CD14-positive monocyte (primary cell): Measurements from ENCODE around the gene SIPA1L3. TPM values are rescaled to one million over a fixed set of nuclear protein-coding genes. Genes with fewer than 3 reads are reported as not detected.

ENCODE experiments used
- DNase-seq, 3 donors: peaks; one replicate each; pipeline ENCODE4 v3.0.0-alpha.2; 2011 to 2022
- H2AFZ ChIP-seq: 2 replicates; pipeline ENCODE4 v1.6.0; 2012; ENCODE audit warnings: mild to moderate bottlenecking, low read depth, low read length, inconsistent platforms; ENCODE audit not compliant: insufficient read depth, poor library complexity, severe bottlenecking
- H3K27ac ChIP-seq, 2 donors: 1 replicate in 1 of 2; 2 replicates in 1 of 2; pipeline ENCODE4 v1.5.1; 2012 to 2013; ENCODE audit warnings: low read length in 2 of 2, control low read depth in 1 of 2, inconsistent platforms in 1 of 2, low read depth in 1 of 2, mild to moderate bottlenecking in 1 of 2
- H3K27me3 ChIP-seq, 2 donors: one replicate each; pipeline versions ENCODE4 v1.6.0 to v1.6.1; 2011 to 2013; ENCODE audit warnings: low read length in 2 of 2; ENCODE audit not compliant: control insufficient read depth in 2 of 2, insufficient read depth in 2 of 2
- H3K36me3 ChIP-seq, 2 donors: replicated peaks in 1 of 2; 1 replicate in 1 of 2; 2 replicates in 1 of 2; pipeline versions ENCODE4 v1.5.1 to v1.6.1; 2012 to 2013; ENCODE audit warnings: low read length in 2 of 2, control low read depth in 1 of 2, inconsistent platforms in 1 of 2, mild to moderate bottlenecking in 1 of 2; ENCODE audit not compliant: insufficient read depth in 2 of 2, control insufficient read depth in 1 of 2
- H3K4me1 ChIP-seq, 2 donors: 1 replicate in 1 of 2; 2 replicates in 1 of 2; pipeline versions ENCODE4 v1.5.1 to v1.6.1; 2012 to 2013; ENCODE audit warnings: low read length in 2 of 2, control low read depth in 1 of 2, inconsistent platforms in 1 of 2, mild to moderate bottlenecking in 1 of 2, moderate library complexity in 1 of 2; ENCODE audit not compliant: insufficient read depth in 2 of 2, control insufficient read depth in 1 of 2
- H3K4me2 ChIP-seq: replicated peaks from 2 replicates; pipeline ENCODE3; 2012; ENCODE audit warnings: low read length, moderate library complexity, mild to moderate bottlenecking; ENCODE audit not compliant: poor library complexity, severe bottlenecking; ENCODE audit errors: extremely low read depth
- H3K4me3 ChIP-seq, 3 experiments: fragments of 200-600 bp in 1 of 3; sonication (generic) in 1 of 3; replicated peaks in 1 of 3; 1 replicate in 2 of 3; 2 replicates in 1 of 3; pipeline ENCODE4 v1.5.1; 2011 to 2013; ENCODE audit warnings: low read length in 3 of 3, mild to moderate bottlenecking in 3 of 3, control low read depth in 2 of 3, low read depth in 2 of 3, inconsistent platforms in 1 of 3, moderate library complexity in 1 of 3
- H3K79me2 ChIP-seq: 2 replicates; pipeline ENCODE4 v1.6.0; 2012; ENCODE audit warnings: mild to moderate bottlenecking, control low read depth, inconsistent platforms, low read length, moderate library complexity; ENCODE audit not compliant: insufficient read depth
- H3K9ac ChIP-seq: 2 replicates; pipeline ENCODE4 v1.6.0; 2017; ENCODE audit warnings: low read length, mild to moderate bottlenecking; ENCODE audit not compliant: insufficient read depth, poor library complexity, severe bottlenecking
- H3K9me3 ChIP-seq, 2 donors: replicated peaks in 1 of 2; 1 replicate in 1 of 2; 2 replicates in 1 of 2; pipeline versions ENCODE4 v1.5.1 to v1.6.1; 2012 to 2013; ENCODE audit warnings: low read length in 2 of 2, control low read depth in 1 of 2; ENCODE audit not compliant: control insufficient read depth in 1 of 2, insufficient read depth in 1 of 2
- H4K20me1 ChIP-seq: 2 replicates; pipeline ENCODE4 v1.6.0; 2012; ENCODE audit warnings: mild to moderate bottlenecking, low read length, control low read depth, moderate library complexity; ENCODE audit not compliant: insufficient read depth
- H3K27ac Mint-ChIP-seq, 7 donors: one replicate each; pipeline ENCODE4 v1.8.0; 2020; ENCODE audit warnings: mild to moderate bottlenecking in 7 of 7, mixed read lengths in 7 of 7, moderate library complexity in 6 of 7, inconsistent platforms in 2 of 7
- H3K27me3 Mint-ChIP-seq, 3 donors: one replicate each; pipeline ENCODE4 v1.8.0; 2021 to 2022; ENCODE audit warnings: low read depth in 3 of 3, mild to moderate bottlenecking in 3 of 3, mixed read lengths in 3 of 3, moderate library complexity in 3 of 3, inconsistent platforms in 1 of 3
- H3K36me3 Mint-ChIP-seq, 2 donors: one replicate each; pipeline ENCODE4 v1.8.0; 2020; ENCODE audit warnings: mixed read lengths in 2 of 2, inconsistent platforms in 1 of 2, mild to moderate bottlenecking in 1 of 2
- H3K4me1 Mint-ChIP-seq: one replicate; pipeline ENCODE4 v1.8.0; 2020; ENCODE audit warnings: mild to moderate bottlenecking, mixed read lengths
- H3K4me3 Mint-ChIP-seq, 2 donors: one replicate each; pipeline ENCODE4 v1.8.0; 2020; ENCODE audit warnings: mild to moderate bottlenecking in 2 of 2, mixed read lengths in 2 of 2, moderate library complexity in 1 of 2
- H3K9me3 Mint-ChIP-seq, 7 donors: one replicate each; pipeline ENCODE4 v1.8.0; 2020 to 2022; ENCODE audit warnings: mixed read lengths in 7 of 7, mild to moderate bottlenecking in 6 of 7, moderate library complexity in 6 of 7, inconsistent platforms in 2 of 7
- CTCF ChIP-seq: fragments of 200-600 bp; IDR thresholded peaks from one replicate; pipeline ENCODE4 v1.8.0; 2022; ENCODE audit warnings: antibody characterized with exemption, mild to moderate bottlenecking
- WGBS: methylation state at CpG from one replicate; pipeline ENCODE4 v1.1.5; 2013; ENCODE audit warnings: missing lambda C conversion rate; ENCODE audit not compliant: insufficient coverage; 5-methylcytosine and 5-hydroxymethylcytosine counted together
- intact Hi-C, 2 donors: fragments of 100-400 bp; cut with micrococcal nuclease; formaldehyde crosslinking; loops; one replicate each; pipeline versions ENCODE4 v1.15.0 to v1.15.1; 2023
- polyA plus RNA-seq, 3 donors: library from polyadenylated mRNA; depleted of rRNA in 1 of 3; unstranded in 2 of 3; stranded (reverse) in 1 of 3; fragments of 300-500 nt in 2 of 3; fragments of >200 nt in 1 of 3; fragmentation: Illumina TruSeq in 2 of 3; gene quantifications; 1 replicate in 2 of 3; 2 replicates in 1 of 3; pipeline ENCODE4 v1.2.3, GENCODE V29; 2012 to 2021

Gene SIPA1L3
- polyA plus RNA-seq, 3 donors, result 0.55 to 4.5 (median 0.99) TPM

DNA sequence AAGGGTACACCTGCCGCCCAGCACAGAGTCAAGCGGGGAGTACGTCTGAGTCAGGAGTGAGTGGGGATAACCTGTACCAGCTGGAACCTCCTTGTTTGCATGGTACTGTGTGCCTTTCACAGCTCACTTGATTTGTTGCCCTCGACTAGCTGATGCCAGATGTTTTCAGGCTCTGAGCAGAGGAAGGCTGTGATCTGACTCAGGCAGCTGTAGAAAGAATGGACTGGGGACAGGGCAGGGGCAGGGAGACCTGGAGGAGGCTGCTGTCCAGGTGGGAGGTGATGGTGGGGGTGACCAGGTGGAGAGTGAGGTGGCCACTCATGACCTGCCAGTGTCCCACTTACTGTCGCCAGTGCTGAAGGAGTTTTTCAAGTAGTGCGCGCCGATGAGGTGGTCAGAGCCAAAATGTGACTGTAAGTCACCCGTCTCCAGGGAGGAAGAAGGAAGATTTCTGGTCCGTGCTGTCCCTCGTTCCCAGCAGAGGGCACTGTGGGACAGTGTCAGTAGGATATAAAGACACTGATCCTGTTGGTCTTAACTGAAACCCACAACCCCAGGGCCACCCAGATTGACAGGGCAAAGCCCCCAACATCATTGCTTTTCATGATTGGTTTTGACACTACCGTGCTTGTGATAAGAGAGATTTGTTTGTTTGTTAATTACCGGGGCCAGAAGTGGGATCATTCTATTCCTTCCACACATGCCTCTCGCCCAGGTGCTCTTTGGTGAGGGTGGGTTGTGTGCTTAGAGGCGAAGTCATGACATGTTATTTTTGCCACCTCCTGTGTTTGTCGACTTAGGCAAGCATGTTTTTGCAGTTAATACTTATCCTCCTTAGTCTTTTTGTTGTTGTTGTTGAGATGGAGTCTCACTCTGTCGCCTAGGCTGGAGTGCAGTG, 188.7 kb downstream of the SIPA1L3 start:
- Mint-ChIP-seq H3K27me3 (peaks cover 0 to 2% (median 0%) of the 10 kb centered on the region in 3 donors), H3K36me3 (peaks cover 26 to 43% of the 10 kb centered on the region in 2 donors), H3K27ac (peak overlapping the region in 2 of 7 donors; percentile 38), H3K9me3 (peaks cover 5 to 12% (median 8%) of the 10 kb centered on the region in 7 donors), H3K4me3 (no peak overlapping the region), H3K4me1 (peaks cover 2% of the 10 kb centered on the region)
- Histone ChIP-seq H3K27ac (no peak overlapping the region), H3K4me2 (no peak overlapping the region), H3K4me3 (no peak overlapping the region), H3K4me1 (no peaks in the 10 kb centered on the region), H3K79me2 (no peaks in the 10 kb centered on the region), H3K9ac (no peak overlapping the region), H3K9me3 (peaks cover 8 to 11% of the 10 kb centered on the region in 2 donors), H4K20me1 (no peaks in the 10 kb centered on the region), H3K36me3 (peaks cover 11 to 26% of the 10 kb centered on the region in 2 donors), H3K27me3 (no peaks in the 10 kb centered on the region), H2AFZ (no peak overlapping the region)
- intact Hi-C loops, result loop anchor here (2.0 to 5.0 kb wide), 2 partner anchors 193 kb away; no protein-coding TSS in a partner anchor
- DNase-seq, result peak; percentile 41 to 53 (median 47)
- peak; percentile 78 for TF ChIP-seq CTCF
- 61% methylated on average over 11 of the region's 17 CpGs for WGBS

GRCh38 chr19:38099966-38100365, 193.0 kb downstream of the SIPA1L3 start:
- Mint-ChIP-seq H3K4me1 (peaks cover 2% of the 10 kb centered on the region), H3K27ac (no peak overlapping the region), H3K36me3 (peaks cover 36 to 53% of the 10 kb centered on the region in 2 donors), H3K9me3 (peaks cover 5 to 14% (median 8%) of the 10 kb centered on the region in 7 donors), H3K4me3 (no peak overlapping the region), H3K27me3 (peaks cover 0 to 2% (median 0%) of the 10 kb centered on the region in 3 donors)
- H3K27me3 ChIP-seq, result no peaks in the 10 kb centered on the region
- no peak for DNase-seq
- H3K79me2 ChIP-seq, result no peaks in the 10 kb centered on the region
- no peak overlapping the region for H2AFZ ChIP-seq
- no peak for TF ChIP-seq CTCF
- WGBS, result 100% methylated on average over 1 of the region's 8 CpGs
- H3K27ac ChIP-seq, result no peak overlapping the region
- H3K4me1 ChIP-seq, result no peaks in the 10 kb centered on the region
- no peak overlapping the region for H3K4me3 ChIP-seq
- intact Hi-C loops, result loop anchor here in 1 of 2 donors (5.0 kb wide), 1 partner anchor 198 kb away; no protein-coding TSS in a partner anchor
- peaks cover 8 to 11% of the 10 kb centered on the region in 2 donors for H3K9me3 ChIP-seq
- no peak overlapping the region for H3K9ac ChIP-seq
- no peaks in the 10 kb centered on the region for H4K20me1 ChIP-seq
- peaks cover 19 to 52% of the 10 kb centered on the region in 2 donors for H3K36me3 ChIP-seq
- H3K4me2 ChIP-seq, result no peak overlapping the region
